ENCODE measurements around the gene TM9SF2. TPM values are rescaled to one million over a fixed set of nuclear protein-coding genes. Genes with fewer than 3 reads are reported as not detected.

The TM9SF2 gene
- total and polyA plus RNA-seq, 2 of the 4 experiments (the other 2 are of a cell fraction): 46.1 to 85.5 TPM

GRCh38 chr13:99469041-99469440 lies 32.2 kb upstream of the TM9SF2 start:
- no peaks in the 10 kb centered on the region for H3K79me1 ChIP-seq (ENCODE audit: low read depth in 1 of 2, low read length in 2 of 2)
- TF ChIP-seq CEBPB (IDR thresholded peaks at IDR 0.05; ENCODE audit: low read depth, low read length): 0 out of 2 replicates have a peak, but pooled peaks have one; percentile 9
- no peak for TF ChIP-seq BHLHE40 (IDR thresholded peaks at IDR 0.05; ENCODE audit: low read depth, low read length)
- no peak overlapping the region for H3K27ac ChIP-seq (ENCODE audit: insufficient read depth, low read length)
- H2AFZ ChIP-seq (replicated peaks; ENCODE audit: low read length, poor library complexity): no peak overlapping the region
- H3K4me2 ChIP-seq (ENCODE audit: low read depth, low read length): no peak overlapping the region
- POLR2A ChIA-PET (ENCODE audit: unreplicated experiment): no interaction called here
- CTCF ChIA-PET: no interaction called here
- H3K27me3 ChIP-seq (ENCODE audit: control insufficient read depth, insufficient read depth, low read length): peaks cover 6% of the 10 kb centered on the region
- peaks cover 12% of the 10 kb centered on the region for H3K4me1 ChIP-seq (ENCODE audit: control insufficient read depth, insufficient read depth, low read length)
- no peak overlapping the region for H2AK9ac ChIP-seq (replicated peaks; ENCODE audit: low read depth, low read length, poor library complexity)
- no peaks in the 10 kb centered on the region for H4K20me1 ChIP-seq (ENCODE audit: insufficient read depth, low read length)
- no peak overlapping the region for H3K4me3 ChIP-seq (ENCODE audit: insufficient read depth, low read depth, low read length)
- DNase-seq (no peak), ATAC-seq (ENCODE audit: low read depth) (no peak)
- 76% methylated on average over 2 of the region's 2 CpGs; no CpG with 5 or more reads in 1 of the 2 experiments for WGBS, 2 experiments (ENCODE audit: extremely low coverage in 2 of 2, insufficient read length in 1 of 2)
- no peak overlapping the region for H3K23ac ChIP-seq (ENCODE audit: low read depth, low read length)
- no peak overlapping the region; the same call in 2 of the 3 replicates for H2BK15ac ChIP-seq (ENCODE audit: low read depth, low read length)
- intact Hi-C loops (cut with micrococcal nuclease): no loop called here
- H3K14ac ChIP-seq (replicated peaks; ENCODE audit: low read depth, low read length): no peak overlapping the region
- BruUV-seq (replicated peaks): no TSS peak
- dilution Hi-C loops (cut with HindIII; ENCODE audit: low sequenced_read_pairs, unreplicated experiment): no loop called here
- H2BK5ac ChIP-seq (ENCODE audit: low read depth, low read length, poor library complexity, severe bottlenecking): no peak overlapping the region
- no peak overlapping the region for H2BK20ac ChIP-seq (ENCODE audit: low read depth, low read length)
- no peak overlapping the region for H4K91ac ChIP-seq (ENCODE audit: insufficient read depth, low read depth, low read length)
- no peak overlapping the region for H3K4ac ChIP-seq (ENCODE audit: low read depth, low read length)
- no peak overlapping the region for H4K5ac ChIP-seq (ENCODE audit: low read depth, low read length)
- no peaks in the 10 kb centered on the region for H3K36me3 ChIP-seq (ENCODE audit: control insufficient read depth, insufficient read depth, low read length)
- no peak overlapping the region for H2BK120ac ChIP-seq (ENCODE audit: low read depth, low read length)
- no peak overlapping the region for H2AK5ac ChIP-seq (ENCODE audit: low read depth, low read length)
- no peak overlapping the region for H4K8ac ChIP-seq (ENCODE audit: low read depth in 2 of 2, low read length in 2 of 2)
- no peak overlapping the region for H3K18ac ChIP-seq (ENCODE audit: low read depth, low read length)
- no peaks in the 10 kb centered on the region for H3K9me3 ChIP-seq (ENCODE audit: control insufficient read depth, insufficient read depth, low read length)
- H3K9ac ChIP-seq (ENCODE audit: low read depth, low read length): no peak overlapping the region
- H3K9me1 ChIP-seq (ENCODE audit: insufficient read depth, low read length): peaks cover 6% of the 10 kb centered on the region; the same call in 1 of the 2 replicates
- in situ Hi-C loops (cut with MboI; ENCODE audit: low sequenced_read_pairs): no loop called here
- no peak overlapping the region for H3K56ac ChIP-seq (ENCODE audit: extremely low read depth, insufficient read depth, low read length)
